ENCODE data around the gene CSH2. TPM values are rescaled to one million over a fixed set of nuclear protein-coding genes. Genes with fewer than 3 reads are reported as not detected.
"Not testable (repeated sequence)": the region's sequence is repeated elsewhere in the genome, so short reads cannot be mapped to it uniquely, and the experiment has no call there.

CSH2 gene
- total RNA-seq, 1 donor from 2014 or later, result not detected

DNA sequence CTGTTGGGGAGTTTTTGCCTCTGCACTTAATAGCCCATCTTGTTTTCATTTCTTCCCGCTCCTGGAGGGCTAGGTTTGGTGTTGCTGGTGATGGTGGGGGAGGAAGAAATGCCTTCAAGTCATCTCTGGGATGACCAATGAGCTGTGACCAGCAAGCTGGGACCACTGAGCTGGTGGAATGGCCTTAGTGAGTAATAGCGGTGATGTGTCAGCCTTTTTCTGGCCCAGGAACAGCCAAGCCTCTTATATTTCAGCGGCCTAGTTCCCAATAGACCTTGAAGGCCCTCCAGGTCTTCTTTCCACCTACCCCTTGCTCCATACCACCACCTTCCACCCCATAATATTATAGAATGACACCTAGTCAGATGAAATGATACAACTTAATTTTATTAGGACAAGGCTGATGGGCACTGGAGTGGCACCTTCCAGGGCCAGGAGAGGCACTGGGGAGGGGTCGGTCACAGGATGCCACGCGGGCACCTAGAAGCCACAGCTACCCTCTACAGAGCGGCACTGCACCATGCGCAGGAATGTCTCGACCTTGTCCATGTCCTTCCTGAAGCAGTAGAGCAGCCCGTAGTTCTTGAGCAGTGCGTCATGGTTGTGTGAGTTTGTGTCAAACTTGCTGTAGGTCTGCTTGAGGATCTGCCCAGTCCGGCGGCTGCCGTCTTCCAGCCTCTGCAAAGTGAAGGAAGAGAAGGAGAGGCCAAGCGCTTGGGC is 1.7 kb downstream of the CSH2 start:
- H3K36me3 ChIP-seq; H3K79me2 ChIP-seq (ENCODE audit: low read depth); H3F3A ChIP-seq (ENCODE audit: low read depth); H3K27ac ChIP-seq; H3K27me3 ChIP-seq; H3K4me1 ChIP-seq; H3K4me2 ChIP-seq; H3K9me3 ChIP-seq (ENCODE audit: low read depth); H3K9ac ChIP-seq; H3K36me3 Mint-ChIP-seq; H4K20me1 ChIP-seq (ENCODE audit: low read depth); H3K4me3 ChIP-seq; DNase-seq (ENCODE audit: low spot score); H3K4me3 Mint-ChIP-seq; H3K27me3 Mint-ChIP-seq (ENCODE audit: insufficient read depth, low read depth); H2AFZ ChIP-seq (replicated peaks); H3K9me3 Mint-ChIP-seq; H3K4me1 Mint-ChIP-seq; H3K27ac Mint-ChIP-seq: not testable (repeated sequence)

DNA sequence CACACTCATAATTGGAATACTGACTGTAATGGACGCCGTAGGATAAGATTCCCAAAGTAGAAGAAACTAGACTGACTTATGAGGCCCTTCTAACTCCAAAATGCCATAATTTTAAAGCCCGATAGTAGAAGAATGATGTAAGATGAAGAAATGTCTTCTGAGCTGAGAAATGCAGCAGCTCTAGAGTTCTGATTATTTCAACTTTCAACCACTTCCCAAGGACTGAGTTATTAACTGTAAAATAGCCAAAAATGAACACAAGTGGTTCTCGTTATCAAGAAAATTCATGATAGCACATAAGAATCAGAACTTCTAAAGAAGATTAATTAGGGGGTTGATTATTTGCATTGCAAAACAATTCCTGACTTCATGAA is 3.2 kb downstream of the CSH2 start:
- H3K27ac Mint-ChIP-seq; H4K20me1 ChIP-seq (ENCODE audit: low read depth): not testable (repeated sequence)

DNA sequence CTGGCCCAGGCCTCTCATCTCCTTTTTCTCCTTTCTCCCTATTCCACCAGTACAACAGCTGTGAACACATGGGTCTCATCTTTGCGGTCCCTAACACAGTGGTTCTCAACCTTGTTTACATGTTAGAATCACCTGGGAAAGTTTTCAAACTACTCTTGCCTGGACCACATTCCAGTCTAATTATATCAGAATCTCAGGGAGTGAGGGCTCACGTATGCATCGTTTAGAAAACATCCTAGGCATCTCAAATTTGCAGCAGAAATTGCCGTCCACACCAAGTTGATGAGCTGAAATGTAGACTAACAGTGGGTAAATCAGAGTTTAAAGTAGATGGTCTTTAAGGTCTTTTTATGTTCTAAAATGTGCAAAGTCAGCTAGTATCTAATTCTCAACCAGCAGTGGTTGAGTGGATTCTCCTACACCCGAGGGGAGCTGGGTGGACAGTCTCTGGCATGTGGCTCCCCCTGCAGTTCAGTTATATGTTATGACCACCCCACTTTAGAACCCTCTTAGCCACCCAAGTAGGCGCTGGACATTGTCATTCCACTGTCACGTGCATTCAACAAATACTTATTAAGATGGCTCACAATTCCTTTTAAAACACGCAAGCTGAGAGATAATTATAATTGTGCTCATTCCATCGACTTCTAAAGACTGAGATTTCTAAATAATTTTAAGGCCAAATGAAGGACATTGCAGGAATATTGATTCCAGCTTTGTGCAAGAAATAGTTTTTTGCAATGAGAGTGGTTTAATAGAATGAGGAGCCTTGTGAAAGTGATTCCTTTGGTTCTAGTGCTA is 3.8 kb downstream of the CSH2 start:
- DNase-seq (ENCODE audit: low spot score), result peak; percentile 24
- not testable (repeated sequence) for H3K9ac ChIP-seq; H3K36me3 Mint-ChIP-seq; H3K36me3 ChIP-seq; H3K4me1 Mint-ChIP-seq; H2AFZ ChIP-seq (replicated peaks); H3F3A ChIP-seq (ENCODE audit: low read depth); H3K4me3 Mint-ChIP-seq; H4K20me1 ChIP-seq (ENCODE audit: low read depth); H3K9me3 Mint-ChIP-seq; H3K27ac Mint-ChIP-seq; H3K4me1 ChIP-seq; H3K9me3 ChIP-seq (ENCODE audit: low read depth); H3K79me2 ChIP-seq (ENCODE audit: low read depth); H3K4me2 ChIP-seq; H3K27me3 Mint-ChIP-seq (ENCODE audit: insufficient read depth, low read depth); H3K27me3 ChIP-seq; H3K4me3 ChIP-seq; H3K27ac ChIP-seq
- TF ChIP-seq, protein P1, sequence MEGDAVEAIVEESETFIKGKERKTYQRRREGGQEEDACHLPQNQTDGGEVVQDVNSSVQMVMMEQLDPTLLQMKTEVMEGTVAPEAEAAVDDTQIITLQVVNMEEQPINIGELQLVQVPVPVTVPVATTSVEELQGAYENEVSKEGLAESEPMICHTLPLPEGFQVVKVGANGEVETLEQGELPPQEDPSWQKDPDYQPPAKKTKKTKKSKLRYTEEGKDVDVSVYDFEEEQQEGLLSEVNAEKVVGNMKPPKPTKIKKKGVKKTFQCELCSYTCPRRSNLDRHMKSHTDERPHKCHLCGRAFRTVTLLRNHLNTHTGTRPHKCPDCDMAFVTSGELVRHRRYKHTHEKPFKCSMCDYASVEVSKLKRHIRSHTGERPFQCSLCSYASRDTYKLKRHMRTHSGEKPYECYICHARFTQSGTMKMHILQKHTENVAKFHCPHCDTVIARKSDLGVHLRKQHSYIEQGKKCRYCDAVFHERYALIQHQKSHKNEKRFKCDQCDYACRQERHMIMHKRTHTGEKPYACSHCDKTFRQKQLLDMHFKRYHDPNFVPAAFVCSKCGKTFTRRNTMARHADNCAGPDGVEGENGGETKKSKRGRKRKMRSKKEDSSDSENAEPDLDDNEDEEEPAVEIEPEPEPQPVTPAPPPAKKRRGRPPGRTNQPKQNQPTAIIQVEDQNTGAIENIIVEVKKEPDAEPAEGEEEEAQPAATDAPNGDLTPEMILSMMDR (IDR thresholded peaks at IDR 0.05), result peak; percentile 47

More for the DNA sequence above, 3.2 kb downstream of the CSH2 start:
- not testable (repeated sequence) for H3K27ac ChIP-seq; DNase-seq (ENCODE audit: low spot score); H3K4me1 ChIP-seq; H3K36me3 Mint-ChIP-seq; H3K4me1 Mint-ChIP-seq; H3K9me3 ChIP-seq (ENCODE audit: low read depth); H2AFZ ChIP-seq (replicated peaks); H3F3A ChIP-seq (ENCODE audit: low read depth); H3K9ac ChIP-seq; H3K36me3 ChIP-seq; H3K4me2 ChIP-seq; H3K27me3 Mint-ChIP-seq (ENCODE audit: insufficient read depth, low read depth); H3K9me3 Mint-ChIP-seq; H3K79me2 ChIP-seq (ENCODE audit: low read depth); H3K4me3 ChIP-seq; H3K4me3 Mint-ChIP-seq; H3K27me3 ChIP-seq

DNA sequence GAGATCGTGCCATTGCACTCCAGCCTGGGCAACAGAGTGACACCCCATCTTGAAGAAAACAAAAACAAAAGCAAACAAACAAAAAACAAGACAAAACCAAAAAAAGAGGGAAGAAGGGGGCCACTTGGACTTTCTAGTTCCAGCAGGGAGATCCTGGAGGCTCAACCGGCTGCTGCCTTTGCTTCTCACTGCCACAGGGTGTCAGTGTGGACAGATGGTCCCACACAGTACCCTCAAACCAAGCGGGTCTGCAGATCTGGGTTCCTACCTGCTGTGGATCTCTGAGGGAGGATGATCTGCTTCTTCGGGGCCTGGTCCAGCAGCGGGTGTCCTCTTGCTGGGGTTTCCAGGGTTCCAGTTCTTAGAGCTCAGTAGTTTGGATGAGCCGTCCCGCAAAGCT is 6.9 kb downstream of the CSH2 start:
- H3K4me3 Mint-ChIP-seq; H3K4me1 ChIP-seq; H3K36me3 Mint-ChIP-seq; H3K27ac Mint-ChIP-seq; H3K36me3 ChIP-seq; H3F3A ChIP-seq (ENCODE audit: low read depth); H3K27me3 Mint-ChIP-seq (ENCODE audit: insufficient read depth, low read depth); H3K9me3 ChIP-seq (ENCODE audit: low read depth); H3K79me2 ChIP-seq (ENCODE audit: low read depth); H3K9me3 Mint-ChIP-seq; H4K20me1 ChIP-seq (ENCODE audit: low read depth); H3K27ac ChIP-seq; H3K4me3 ChIP-seq; H3K27me3 ChIP-seq; H3K4me1 Mint-ChIP-seq; H2AFZ ChIP-seq (replicated peaks); H3K4me2 ChIP-seq; H3K9ac ChIP-seq: not testable (repeated sequence)
- peak; percentile 18 for DNase-seq (ENCODE audit: low spot score)

DNA sequence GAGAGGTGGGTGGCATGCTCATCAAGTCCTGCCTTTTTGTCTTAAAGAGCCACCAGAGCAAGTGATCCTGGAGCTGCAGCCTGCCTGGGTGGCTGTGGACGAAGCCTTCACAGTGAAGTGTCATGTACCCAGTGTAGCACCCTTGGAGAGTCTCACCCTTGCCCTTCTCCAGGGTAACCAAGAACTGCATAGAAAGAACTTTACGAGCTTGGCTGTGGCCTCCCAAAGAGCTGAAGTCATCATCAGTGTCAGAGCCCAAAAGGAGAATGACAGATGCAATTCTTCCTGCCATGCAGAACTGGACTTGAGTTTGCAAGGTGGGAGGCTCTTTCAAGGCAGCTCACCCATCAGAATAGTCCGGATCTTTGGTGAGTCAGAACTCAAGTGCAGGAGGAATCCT is 14.2 kb downstream of the CSH2 start:
- Histone ChIP-seq H3K27me3 (peaks cover 2% of the 10 kb centered on the region), H3K4me3 (no peak overlapping the region), H3K36me3 (no peaks in the 10 kb centered on the region), H3F3A (ENCODE audit: low read depth) (no peaks in the 10 kb centered on the region), H3K4me2 (no peak overlapping the region), H3K79me2 (ENCODE audit: low read depth) (no peaks in the 10 kb centered on the region), H3K9me3 (ENCODE audit: low read depth) (no peaks in the 10 kb centered on the region), H3K9ac (no peak overlapping the region), H3K27ac (no peak overlapping the region), H2AFZ (replicated peaks) (no peak overlapping the region), H4K20me1 (ENCODE audit: low read depth) (no peaks in the 10 kb centered on the region), H3K4me1 (no peaks in the 10 kb centered on the region)
- H3K36me3 Mint-ChIP-seq, result no peaks in the 10 kb centered on the region
- TF ChIP-seq EZH2phosphoT487 (IDR thresholded peaks at IDR 0.05) (no peak), EZH2 (IDR thresholded peaks at IDR 0.05) (no peak)
- TF ChIP-seq, protein P1 (IDR thresholded peaks at IDR 0.05), result no peak
- no peak overlapping the region for H3K27ac Mint-ChIP-seq
- H3K27me3 Mint-ChIP-seq (ENCODE audit: insufficient read depth, low read depth), result peaks cover 8% of the 10 kb centered on the region
- H3K9me3 Mint-ChIP-seq, result no peaks in the 10 kb centered on the region
- H3K4me3 Mint-ChIP-seq, result no peak overlapping the region
- no peak for DNase-seq (ENCODE audit: low spot score)
- H3K4me1 Mint-ChIP-seq, result no peaks in the 10 kb centered on the region

DNA sequence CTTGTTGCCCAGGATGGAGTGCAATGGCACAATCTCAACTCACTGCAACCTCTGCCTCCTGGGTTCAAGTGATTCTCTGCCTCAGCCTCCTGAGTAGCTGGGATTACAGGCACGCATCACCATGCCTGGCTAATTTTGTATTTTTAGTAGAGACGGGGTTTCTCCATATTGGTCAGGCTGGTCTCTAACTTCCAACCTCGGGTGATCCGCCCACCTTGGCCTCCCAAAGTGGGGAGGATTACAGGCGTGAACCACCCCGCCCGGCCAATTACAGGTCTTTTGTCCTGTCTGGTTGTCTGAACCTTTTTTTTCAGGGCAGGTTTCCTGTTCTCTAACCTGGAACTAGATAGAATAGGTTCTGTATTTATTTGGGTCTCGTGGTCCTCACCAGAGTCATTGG is 17.1 kb downstream of the CSH2 start:
- H3K4me3 ChIP-seq; H3K9me3 Mint-ChIP-seq; H3K4me1 Mint-ChIP-seq; H3K9me3 ChIP-seq (ENCODE audit: low read depth); H3K27me3 Mint-ChIP-seq (ENCODE audit: insufficient read depth, low read depth); H3K27me3 ChIP-seq; H3K4me1 ChIP-seq; H3F3A ChIP-seq (ENCODE audit: low read depth); H3K36me3 Mint-ChIP-seq; H3K27ac ChIP-seq; H3K4me3 Mint-ChIP-seq; H3K27ac Mint-ChIP-seq; H2AFZ ChIP-seq (replicated peaks); DNase-seq (ENCODE audit: low spot score); H3K4me2 ChIP-seq; H3K79me2 ChIP-seq (ENCODE audit: low read depth); H4K20me1 ChIP-seq (ENCODE audit: low read depth); H3K36me3 ChIP-seq; H3K9ac ChIP-seq: not testable (repeated sequence)

Measured in neural progenitor cell (in vitro differentiated cells).